IPS-NIHi11 (cell line): ENCODE data around the gene NCAM2.

Source experiments
- DNase-seq: peaks from one replicate; pipeline ENCODE4 v3.0.0; 2012; ENCODE audit warnings: mixed read lengths, low spot score

The NCAM2 gene

DNA sequence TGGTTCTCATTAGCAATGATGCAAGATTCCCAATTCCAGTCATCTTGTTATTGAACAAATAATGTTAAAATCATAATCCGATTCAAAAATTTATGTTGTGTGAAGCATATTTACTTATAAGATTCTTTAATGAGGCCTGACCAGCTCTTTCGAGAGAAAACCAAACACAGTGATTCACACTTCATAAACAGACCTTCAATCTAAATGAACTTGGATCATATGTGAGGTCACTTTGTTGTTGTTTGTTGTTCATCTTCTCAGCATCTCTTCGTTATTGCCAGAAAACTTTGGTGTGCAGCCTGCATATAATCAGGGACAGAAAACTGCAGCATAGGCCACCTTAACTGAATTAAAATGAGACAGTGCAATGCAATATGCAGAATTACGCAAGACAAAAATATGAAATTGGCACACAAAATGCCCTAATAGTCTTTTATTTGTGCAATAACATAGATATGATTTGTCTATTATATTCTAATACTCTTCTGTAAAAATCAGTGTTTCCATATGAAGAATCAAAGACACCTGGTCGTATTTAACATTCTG, 30.1 kb downstream of the NCAM2 start:
- DNase-seq = no peak

DNA sequence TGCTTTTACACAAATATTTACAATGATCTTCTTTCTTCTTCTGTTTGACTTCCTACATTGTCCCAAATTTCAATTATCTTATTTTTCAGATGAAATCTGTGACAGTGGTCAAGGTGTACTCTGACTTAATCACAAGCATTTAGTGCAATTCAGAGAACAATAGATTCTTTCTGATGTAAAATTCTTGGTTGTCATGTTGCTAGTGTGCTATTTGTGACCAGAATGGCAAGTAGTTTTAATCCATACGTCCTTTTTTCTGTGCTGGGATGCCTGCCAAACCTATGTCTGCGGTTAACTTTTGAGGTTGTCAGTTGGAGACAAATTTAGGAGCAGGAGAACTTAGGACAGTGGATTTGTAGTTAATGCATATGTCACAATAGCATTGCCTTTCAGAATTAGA, 31.0 kb downstream of the NCAM2 start:
- DNase-seq = no peak

DNA sequence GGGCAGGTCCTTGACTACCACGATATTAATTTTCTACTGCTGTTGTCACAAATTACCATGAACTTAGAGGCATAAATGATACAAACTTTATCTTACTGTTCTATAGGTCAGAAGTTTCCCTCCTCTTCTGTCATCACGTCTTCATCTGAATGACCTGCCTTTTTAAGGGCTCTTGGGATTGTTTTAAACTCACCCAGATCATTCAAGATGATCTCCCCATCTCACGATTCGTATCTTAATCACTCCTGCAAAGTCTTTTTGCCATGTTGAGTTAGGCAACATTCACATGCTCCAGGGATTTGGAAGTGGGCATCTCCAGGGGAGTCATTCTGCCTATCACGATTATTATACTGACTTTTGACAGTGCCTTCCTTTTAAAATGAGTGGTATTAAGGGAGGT, 32.1 kb downstream of the NCAM2 start:
- no peak for DNase-seq

DNA sequence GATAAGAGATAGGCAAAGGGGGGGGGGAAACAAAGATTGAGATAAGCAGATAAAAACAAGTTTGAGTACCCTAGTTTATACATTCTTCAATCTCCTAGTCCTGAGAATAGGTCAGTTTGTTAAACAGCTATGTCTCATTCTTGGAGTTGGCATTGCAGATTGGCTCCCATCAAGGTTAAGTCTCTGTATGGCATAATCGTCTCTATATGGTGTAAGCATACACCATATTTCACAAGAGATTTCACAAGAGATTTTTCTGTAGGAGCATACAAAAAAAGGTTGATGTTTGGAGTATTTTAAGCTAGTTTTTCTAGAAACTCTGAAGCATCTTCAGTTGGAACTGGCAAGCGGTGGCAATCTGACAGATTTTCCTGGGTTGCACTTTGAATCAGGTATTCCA, 35.8 kb downstream of the NCAM2 start:
- DNase-seq = no peak

DNA sequence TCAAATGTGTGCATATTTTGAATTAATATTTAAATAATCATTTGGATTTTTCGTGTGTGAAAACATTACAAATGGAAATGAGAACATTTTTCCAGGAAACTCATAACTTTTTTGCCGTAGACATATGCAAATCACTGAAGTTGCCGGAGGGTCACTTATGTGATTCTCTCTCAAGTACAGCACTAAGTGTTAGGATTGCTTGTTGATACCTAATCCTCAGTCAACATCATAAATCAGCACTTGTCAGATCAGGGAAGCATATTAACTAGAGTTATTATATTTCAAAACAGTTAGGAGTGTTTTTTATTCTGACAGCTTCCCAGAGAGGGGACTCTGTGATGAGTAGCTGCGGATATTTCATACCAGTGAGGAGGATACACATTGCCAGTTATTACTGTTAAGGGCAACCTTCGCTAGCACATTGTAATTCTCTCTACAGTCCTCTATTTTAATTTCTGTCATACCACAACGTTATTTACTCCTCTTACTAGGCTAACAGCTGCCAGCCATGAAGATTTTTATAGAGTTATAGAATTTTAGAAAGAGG, 41.5 kb downstream of the NCAM2 start:
- no peak for DNase-seq

DNA sequence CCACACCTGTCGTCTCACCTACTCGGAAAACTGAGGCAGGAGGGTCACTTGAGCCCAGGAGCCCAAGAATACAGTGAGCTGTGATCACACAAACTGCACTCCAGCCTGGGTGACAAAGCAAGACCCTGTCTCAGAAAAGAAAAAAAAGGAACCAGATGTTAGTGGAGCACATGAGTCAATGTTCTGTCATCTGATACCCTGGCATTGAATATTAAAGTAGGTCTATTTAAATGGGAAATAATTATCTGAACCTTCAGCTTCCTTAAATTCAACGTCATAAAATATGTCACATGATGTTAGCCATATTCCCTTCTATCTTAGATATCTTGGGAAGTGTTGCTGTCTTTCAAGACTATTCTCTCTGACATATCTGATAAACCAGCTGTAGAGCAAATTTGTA, 47.3 kb downstream of the NCAM2 start:
- DNase-seq = no peak

DNA sequence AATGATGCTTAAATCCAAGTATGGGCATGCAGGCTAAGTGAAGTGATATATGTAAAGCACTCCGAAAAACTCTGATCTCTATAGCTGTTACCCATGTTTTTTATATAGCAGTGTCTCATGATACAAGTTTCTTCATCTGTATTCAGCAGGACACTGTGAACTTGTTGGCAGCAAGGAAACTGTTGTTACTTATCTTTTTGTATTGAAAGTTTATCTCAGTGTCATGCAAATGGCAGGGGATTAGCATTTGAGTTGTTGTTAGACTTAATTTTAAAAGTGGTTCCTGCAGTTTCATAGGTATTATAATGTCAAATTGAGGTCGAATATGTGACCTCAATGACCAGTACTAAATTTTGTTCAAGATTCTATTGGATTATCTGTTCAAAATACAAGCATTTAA, 47.9 kb downstream of the NCAM2 start:
- peak; percentile 17 for DNase-seq

DNA sequence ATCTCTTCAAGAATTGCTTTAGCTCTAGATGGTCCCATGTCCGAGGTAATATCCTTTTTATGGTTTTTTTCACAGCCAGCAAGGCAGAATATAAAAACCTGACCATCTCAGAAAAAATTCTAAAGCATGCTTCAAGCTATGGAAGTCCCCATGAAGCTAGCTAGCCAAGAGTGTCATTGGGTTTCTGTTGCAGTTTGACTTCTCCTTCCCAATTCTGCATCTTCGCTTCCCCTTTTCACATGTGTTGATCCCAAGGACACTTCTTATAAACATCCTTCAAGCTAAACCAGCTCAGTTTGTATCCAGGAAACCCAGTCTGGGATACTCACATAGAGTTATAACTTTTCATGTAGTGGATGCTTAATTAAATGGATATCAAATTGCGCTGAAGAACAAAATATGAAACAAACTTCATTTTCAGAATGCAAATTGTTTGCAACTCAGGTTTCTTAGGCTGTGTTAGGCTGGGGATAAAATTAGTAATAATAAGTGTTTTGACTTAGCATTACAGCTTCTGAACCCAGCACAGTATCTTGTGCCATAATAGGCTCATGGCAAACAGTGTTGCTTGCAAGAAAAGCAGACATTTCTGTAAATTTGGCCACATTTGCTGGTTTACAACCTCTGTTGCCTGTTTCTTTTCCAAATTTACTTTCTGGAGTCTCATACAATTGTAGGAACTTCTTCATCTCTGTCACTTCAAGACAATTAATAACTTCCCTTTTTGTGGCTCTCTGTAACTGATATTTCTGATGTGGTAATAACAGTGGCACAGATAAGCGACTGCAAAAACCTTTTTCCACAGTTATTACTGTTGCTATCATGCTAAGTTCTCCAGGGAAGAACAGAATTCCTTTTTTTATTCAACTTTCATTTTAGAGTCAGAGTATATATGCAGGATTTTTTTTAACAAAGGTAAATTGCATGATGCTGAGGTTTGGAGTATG, 53.2 kb downstream of the NCAM2 start:
- DNase-seq = no peak

DNA sequence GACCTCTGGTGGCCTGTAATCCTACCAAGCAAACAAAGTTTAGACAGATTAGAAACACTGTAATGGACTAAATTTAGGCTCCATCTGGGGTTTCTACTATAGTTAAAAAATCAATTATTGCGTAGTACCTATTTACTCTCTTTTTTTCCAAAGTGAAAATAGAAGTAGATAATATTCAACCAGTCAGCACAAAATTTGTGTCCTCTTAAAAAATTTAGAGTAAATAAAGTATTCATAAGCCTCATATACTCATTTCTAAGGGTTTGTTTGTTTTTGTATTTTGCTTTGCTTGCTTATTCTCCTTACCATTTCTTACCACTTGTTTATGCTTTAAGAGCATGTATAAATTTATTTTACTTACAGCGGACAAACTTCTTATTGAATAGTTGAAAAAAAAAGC, 54.5 kb downstream of the NCAM2 start:
- DNase-seq = no peak

DNA sequence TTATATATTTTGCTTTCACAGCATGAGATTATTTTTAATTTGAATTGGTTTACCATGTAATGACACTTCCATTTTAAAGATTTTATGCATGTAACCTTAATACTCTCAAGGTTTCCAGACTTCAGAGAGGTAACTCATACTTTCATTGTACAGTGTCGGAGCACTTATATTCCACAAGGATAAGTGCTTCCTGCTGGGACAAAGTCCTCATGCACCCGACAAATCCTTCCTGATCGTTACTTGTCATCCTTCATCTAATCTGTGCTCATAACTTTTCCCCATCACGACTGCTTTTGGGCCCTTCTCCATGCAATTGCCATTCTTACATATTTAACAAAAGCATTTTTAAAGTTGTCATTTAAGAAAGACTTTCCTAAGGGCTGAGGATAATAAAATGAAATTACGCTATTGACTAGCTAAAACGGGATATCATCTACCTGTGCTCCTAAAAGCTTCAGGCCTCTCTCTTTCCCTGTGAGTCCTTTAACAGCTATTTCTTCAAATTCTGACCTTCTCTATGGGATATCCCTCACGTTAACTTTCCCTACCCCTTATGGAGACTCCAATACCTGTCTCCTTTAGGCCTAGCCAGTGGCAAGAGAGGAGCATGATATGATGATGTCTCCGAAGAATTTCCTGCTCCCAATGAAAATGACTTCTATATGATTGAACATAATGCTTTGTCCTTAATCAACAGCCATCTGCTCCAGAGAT, 59.3 kb downstream of the NCAM2 start:
- DNase-seq = no peak

DNA sequence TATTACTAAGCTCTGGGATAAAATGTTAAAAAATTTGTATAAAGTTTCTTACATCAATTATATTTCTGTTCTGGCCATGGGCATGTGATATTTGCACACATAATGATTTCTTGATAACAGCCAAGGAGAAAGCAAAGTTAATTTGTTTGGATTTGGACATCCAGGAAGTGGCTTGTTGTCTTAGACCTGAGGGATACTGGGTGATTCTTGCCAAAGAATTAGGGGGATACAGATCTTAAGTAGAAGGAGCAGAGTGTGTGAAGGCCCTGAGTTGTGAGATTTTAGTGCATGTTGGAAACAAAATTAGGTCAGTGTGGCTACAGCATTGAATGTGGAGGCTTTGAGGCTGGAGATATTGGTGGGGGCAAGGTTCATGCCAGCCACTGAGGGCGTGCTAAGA, 65.6 kb downstream of the NCAM2 start:
- no peak for DNase-seq

DNA sequence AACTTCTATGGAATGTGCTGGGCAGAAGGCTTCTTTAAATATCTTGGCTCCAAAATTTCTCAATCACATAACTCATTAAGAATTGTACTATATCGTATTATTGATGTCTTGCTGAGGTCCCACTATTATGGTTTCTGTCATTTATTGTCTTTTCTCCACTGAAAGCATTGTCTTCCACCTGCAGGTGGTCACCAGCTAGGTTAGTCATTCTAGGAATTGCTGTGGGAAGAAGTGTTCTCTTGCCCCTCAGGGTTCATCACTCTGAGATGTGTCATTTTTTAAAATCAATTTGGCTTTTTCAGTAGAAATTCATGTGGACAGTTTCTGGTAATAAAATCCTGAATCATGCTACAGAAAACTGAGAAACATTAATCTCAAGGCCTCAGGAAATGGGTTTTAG, 66.1 kb downstream of the NCAM2 start:
- no peak for DNase-seq

DNA sequence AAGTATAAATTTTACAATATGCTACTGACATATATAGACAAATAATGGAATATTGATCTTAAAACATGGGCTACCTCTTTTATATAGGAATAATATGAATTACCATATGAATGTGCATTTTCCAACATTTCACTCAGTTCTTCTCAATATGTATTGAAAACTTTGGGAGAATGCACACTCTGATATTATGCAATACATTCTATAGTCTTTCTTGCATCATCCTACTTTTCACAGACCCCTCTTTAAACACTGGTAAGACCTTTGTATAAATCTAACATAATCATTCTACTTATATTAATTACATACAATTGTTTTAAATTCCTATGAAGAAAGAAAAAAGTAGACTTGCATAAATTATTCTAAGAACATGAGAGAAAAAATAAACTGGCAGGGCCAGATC, 69.2 kb downstream of the NCAM2 start:
- no peak for DNase-seq

DNA sequence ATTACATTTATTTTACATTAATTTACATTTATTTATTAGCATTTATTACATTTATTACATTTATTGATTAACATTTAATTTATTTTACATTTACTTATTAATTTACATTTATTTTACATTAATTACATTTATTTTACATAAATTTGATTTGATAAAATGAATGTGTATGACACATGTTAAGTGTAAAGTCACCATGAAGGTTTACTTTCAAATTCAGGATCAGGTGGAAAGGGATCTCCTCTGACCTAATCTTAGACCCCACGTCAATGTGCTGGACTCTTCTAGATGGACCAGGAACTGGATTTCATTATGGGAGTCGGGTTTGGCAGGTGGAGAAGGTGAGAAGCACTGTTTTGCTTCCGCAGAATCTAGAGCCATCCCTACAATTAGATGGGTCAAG, 76.1 kb downstream of the NCAM2 start:
- DNase-seq = no peak

DNA sequence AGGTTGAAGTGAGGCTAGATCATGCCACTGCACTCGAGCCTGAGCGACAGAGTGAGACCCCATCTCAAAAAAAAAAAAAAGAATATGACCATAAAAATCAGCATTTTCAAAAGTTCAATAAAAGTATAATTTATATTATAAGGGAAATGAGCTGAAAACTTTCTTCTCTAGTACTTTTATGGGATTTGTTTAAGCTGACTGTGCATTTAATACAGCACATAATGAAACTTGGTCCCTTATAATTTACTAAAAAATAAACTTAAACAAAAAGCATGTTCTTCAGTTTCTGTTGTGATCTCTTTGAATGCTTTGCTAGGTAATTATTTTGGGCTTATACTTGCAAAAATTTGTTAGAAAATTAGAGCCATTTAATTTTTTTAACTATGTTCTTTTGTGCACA, 77.8 kb downstream of the NCAM2 start:
- DNase-seq = no peak

DNA sequence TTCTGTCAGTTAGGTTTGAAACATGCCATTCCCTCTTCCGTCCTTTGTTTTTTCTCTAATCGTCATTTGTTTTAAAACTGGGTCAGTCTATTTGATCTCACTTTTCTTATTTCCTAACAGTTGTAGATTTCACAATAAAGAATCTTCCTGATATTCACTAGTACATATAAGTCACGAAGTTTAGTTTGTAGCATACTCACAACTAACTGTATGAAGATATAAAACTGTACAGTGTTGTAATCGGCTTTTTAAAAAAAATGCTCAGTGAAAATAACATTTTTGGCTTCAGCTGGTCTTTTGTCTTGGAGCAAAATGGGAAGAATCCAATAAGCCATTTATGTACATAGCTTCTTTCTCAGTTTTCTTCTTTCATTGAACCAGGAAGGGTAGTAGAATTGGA, 78.3 kb downstream of the NCAM2 start:
- DNase-seq = no peak

DNA sequence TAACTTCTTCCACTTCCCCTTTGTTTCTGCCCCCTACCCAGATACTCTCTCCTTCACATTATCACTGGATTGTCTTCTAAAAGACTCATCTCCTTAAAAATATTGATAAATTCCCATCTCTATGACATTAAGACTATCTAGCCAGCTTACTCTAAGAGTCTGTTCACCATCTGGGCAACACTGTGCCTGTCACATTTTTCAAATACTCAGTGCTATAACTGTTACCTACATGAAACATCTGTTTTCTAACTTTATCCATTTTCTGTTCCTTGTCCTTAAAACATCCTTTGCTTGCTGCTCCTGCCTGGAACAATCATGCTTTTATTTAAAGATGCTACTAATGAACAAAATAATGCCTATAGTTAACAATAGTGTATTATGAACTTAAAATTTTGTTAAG, 81.4 kb downstream of the NCAM2 start:
- no peak for DNase-seq

DNA sequence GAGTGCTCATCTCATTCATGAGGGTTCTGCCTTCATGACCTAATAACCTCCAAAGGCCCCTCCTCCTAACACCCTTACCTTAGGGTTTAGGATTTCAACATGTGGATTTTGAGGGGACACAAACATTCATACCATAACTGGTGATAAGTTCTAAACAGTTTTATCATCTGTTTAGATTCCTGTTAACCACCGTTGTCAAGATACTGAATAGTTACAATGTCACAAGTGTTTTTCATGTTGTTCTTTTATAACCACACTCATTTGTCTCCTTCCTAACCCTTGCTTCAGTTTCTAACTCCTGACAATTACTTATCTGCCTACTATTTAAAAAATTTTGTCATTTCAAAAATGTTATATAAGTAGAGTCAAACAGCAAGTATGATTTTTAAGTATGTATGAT, 86.0 kb downstream of the NCAM2 start:
- no peak for DNase-seq

DNA sequence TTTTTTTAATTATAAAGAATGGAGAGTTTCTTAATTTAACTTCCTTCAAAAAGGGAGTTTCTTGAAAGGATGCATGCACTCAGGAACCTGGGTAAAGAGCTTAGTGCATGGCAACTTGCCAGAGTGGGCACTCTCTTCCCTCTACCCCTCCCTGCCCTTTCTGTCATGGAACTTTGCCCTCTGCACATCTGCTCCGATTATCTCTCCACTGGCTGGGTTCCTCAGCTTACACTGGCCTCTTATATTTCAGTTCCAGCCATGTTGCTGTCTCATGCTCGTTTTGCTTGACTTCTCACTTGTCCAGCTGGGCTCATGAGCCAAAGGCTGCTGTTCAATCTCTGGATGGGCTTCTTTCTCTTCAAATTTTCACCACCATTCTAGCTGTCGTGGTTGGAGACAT, 87.0 kb downstream of the NCAM2 start:
- no peak for DNase-seq

DNA sequence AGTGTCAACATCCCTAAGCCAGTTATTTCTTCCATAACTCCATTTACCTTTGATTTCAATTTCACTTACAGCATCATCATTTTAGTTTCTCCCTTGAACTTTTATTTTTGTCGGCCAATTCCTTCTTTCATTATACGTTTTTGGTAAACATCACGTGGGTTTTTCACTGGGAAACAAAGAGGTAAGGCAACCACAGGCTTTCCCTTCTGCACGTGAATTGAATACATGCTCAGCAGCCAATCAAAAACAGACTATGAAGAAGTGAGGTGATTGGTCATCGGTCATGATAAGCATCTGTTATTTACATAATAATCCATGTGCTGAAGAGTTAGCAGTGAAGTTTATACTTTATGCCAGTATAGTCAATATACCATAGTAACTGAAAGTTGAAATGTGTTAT, 98.7 kb downstream of the NCAM2 start:
- no peak for DNase-seq

DNA sequence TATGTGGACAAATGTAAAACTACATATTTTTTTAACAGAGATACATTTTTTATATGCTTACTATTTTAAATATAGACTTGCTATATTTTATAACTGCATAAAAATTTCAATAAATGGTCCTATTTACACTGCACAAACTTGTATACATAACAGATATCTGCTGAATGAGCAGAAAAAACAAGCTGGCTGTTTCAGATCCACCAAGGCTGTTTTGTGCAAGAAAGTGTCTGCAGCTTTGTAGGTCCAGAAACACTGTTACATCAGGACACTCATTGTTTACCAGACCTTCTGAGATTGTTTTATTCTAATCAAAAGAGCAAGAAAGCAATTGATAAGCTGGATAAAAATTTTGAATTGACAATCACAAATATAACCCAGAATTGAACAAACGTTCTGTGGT, 99.3 kb downstream of the NCAM2 start:
- no peak for DNase-seq

DNA sequence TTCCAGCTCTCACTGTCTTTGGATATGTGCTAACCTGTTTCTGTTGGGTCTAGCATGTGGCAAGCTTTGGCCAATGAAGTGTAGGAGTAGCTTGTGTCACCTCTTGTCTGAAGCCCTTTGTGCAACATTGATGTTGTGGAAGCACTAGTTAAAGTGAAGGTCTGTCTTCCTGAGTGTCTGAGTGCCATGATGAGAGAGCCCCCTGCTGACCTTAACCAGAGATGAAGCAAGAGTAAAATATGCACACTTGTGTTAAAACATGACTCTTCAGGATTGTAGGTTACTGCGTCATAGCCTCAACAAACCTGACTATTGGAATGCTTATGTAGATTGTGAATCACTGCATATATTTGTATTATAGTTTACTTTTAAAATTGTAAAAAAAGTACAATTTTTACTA, 103.7 kb downstream of the NCAM2 start:
- DNase-seq = peak; percentile 14

DNA sequence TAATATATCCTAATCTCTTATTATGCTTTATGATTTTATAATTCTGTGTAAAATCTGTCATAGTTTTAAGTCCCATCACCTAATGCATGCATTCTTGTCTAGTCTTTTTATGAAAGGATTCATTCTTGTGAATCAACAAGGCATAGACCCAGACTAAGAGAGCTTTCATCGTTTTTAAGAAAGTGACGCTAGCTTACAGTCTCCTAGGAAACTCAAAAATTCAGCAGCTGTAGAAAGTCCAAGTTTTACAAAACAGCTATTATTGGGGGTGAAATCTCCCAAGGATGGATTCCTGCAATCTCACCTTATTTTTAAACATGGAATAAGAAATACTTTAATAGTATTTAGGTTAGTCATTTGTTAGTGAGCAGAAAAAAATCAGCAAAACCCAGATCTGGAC, 104.7 kb downstream of the NCAM2 start:
- no peak for DNase-seq
